ENCODE data around the gene XPO6.

The XPO6 gene

GRCh38 chr16:28218109-28218508, 6.3 kb upstream of the XPO6 start:
- peak; percentile 64 for DNase-seq (ENCODE audit: low spot score)
- TF ChIP-seq, protein P1, sequence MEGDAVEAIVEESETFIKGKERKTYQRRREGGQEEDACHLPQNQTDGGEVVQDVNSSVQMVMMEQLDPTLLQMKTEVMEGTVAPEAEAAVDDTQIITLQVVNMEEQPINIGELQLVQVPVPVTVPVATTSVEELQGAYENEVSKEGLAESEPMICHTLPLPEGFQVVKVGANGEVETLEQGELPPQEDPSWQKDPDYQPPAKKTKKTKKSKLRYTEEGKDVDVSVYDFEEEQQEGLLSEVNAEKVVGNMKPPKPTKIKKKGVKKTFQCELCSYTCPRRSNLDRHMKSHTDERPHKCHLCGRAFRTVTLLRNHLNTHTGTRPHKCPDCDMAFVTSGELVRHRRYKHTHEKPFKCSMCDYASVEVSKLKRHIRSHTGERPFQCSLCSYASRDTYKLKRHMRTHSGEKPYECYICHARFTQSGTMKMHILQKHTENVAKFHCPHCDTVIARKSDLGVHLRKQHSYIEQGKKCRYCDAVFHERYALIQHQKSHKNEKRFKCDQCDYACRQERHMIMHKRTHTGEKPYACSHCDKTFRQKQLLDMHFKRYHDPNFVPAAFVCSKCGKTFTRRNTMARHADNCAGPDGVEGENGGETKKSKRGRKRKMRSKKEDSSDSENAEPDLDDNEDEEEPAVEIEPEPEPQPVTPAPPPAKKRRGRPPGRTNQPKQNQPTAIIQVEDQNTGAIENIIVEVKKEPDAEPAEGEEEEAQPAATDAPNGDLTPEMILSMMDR (IDR thresholded peaks at IDR 0.05; ENCODE audit: extremely low read depth, missing control alignments) = peak; percentile 63

DNA sequence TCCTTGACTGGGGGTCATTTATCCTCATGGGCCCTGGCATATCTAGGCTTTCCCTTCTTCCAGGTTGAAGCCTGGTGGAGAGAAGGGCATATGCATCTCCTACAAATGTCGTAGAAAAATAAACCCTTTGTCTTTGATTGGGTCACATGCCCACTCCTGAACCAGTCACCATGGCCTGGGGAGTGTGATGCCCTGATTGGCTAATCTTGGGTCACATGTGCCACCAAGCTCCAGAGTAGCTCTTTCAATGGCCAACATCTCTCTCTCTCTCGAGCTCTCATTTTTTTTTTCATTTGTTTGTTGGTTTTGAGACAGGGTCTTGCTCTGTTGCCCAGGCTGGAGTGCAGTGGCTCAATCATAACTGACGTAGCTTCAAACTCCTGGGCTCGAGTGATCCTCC, 5.6 kb upstream of the XPO6 start:
- TF ChIP-seq, protein P1 (IDR thresholded peaks at IDR 0.05; ENCODE audit: extremely low read depth, missing control alignments) = no peak
- no peak for DNase-seq (ENCODE audit: low spot score)

DNA sequence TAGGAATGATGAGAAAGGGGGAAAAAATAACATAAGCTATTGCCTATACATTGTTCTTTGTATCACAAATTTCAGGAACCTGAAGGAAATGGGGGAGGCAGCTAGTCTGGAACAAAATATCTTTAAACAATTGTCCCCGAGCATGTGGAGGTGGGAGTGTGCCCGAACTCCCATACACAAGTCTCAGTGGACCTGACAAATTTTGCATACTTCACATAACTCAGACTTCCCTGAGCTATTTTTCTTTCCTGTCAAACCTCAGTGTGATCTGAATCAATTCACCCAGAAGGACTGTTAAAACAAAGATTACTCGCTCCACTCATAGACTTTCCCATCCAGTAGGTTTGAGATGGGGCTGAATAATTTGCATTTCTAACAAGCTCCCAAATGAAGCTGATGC, 1.6 kb upstream of the XPO6 start:
- TF ChIP-seq, protein P1 (IDR thresholded peaks at IDR 0.05; ENCODE audit: extremely low read depth, missing control alignments) = no peak
- DNase-seq (ENCODE audit: low spot score) = no peak

DNA sequence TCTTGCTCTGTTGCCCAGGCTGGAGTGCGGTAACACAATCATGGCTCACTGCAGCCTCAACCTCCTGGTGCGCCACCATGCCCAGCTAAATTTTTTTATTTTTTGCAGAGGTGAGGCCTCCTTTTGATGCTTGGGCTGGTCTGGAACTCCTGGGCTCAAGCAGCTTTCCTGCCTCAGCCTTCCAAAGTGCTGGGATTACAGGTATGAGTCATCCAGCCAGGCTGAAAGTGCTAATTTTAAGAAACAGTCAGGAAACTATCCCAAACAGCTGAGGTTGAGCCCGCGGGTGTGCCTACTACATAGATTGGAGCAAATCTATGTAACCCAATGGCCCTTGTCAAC, 738 bp upstream of the XPO6 start:
- no peak for DNase-seq (ENCODE audit: low spot score)
- TF ChIP-seq, protein P1 (IDR thresholded peaks at IDR 0.05; ENCODE audit: extremely low read depth, missing control alignments) = no peak

- DNase-seq (ENCODE audit: low spot score) = peak; percentile 66
- TF ChIP-seq, protein P1 (IDR thresholded peaks at IDR 0.05; ENCODE audit: extremely low read depth, missing control alignments) = no peak
Observed at GRCh38 chr16:28210979-28211588, 681 bp downstream of the XPO6 start.

GRCh38 chr16:28210264-28210663, 1.5 kb downstream of the XPO6 start:
- no peak for DNase-seq (ENCODE audit: low spot score)
- TF ChIP-seq, protein P1 (IDR thresholded peaks at IDR 0.05; ENCODE audit: extremely low read depth, missing control alignments) = no peak

DNA sequence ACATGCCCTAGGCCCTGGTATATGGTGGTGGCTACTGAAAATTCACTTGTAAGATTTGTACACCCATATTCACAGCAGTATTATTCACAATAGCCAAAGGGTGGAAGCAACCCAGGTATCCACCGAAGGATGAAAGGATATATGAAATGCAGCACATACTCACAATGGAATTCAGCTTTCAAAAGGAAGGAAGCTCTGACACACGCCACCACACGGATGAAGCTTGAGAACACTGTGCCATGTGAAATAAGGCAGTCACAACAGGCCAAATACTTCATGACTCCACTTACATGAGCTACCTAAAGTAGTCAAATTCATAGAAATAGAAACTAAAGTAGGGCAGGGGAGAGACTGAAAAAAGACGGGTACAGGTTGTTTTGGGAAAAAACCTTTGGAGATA, 2.9 kb downstream of the XPO6 start:
- DNase-seq (ENCODE audit: low spot score) = no peak
- TF ChIP-seq, protein P1 (IDR thresholded peaks at IDR 0.05; ENCODE audit: extremely low read depth, missing control alignments) = no peak

All from GM20000 (cell line).